Lower leg skin (tissue), 3 donors: Measurements from ENCODE around the gene EFS.

Experiments
- CTCF ChIP-seq, 3 donors: fragments of 450-650 bp; IDR thresholded peaks; one replicate each; pipeline ENCODE4 v1.5.1; 2016; ENCODE audit warnings: antibody characterized with exemption in 3 of 3, mild to moderate bottlenecking in 3 of 3, moderate library complexity in 2 of 3
- POLR2A ChIP-seq, 2 donors: fragments of 450-650 bp; IDR thresholded peaks; one replicate each; pipeline ENCODE4 v1.6.1; 2016 to 2017; ENCODE audit warnings: antibody characterized with exemption in 2 of 2, mild to moderate bottlenecking in 1 of 2, moderate library complexity in 1 of 2

- TF ChIP-seq CTCF (IDR thresholded peaks at IDR 0.05) (no peak), POLR2A (IDR thresholded peaks at IDR 0.05) (no peak)
Observed at GRCh38 chr14:23370221-23370620, 5.2 kb upstream of the EFS start.
